Lower lobe of right lung (tissue), 2 donors: Measurements from ENCODE around the gene MOGAT2. TPM values are rescaled to one million over a fixed set of nuclear protein-coding genes. Genes with fewer than 3 reads are reported as not detected.

Source experiments
- ATAC-seq, 2 donors: fragments of 200-7000 bp; cut with Tn5 transposase; one replicate each; pipeline ENCODE4 v1.9.1; 2020 to 2022; ENCODE audit warnings: mild to moderate bottlenecking in 2 of 2, moderate library complexity in 2 of 2
- DNase-seq: peaks from one replicate; pipeline ENCODE4 v3.0.0-alpha.2; 2020
- H3K27ac ChIP-seq: fragments of 200-600 bp; one replicate; pipeline ENCODE4 v1.8.0; 2022
- H3K27me3 ChIP-seq: fragments of 200-600 bp; one replicate; pipeline ENCODE4 v1.8.0; 2022; ENCODE audit warnings: low read depth
- H3K36me3 ChIP-seq: fragments of 200-600 bp; one replicate; pipeline ENCODE4 v1.8.0; 2022; ENCODE audit warnings: mild to moderate bottlenecking
- H3K4me1 ChIP-seq: fragments of 200-600 bp; one replicate; pipeline ENCODE4 v1.8.0; 2022
- H3K4me3 ChIP-seq: fragments of 200-600 bp; one replicate; pipeline ENCODE4 v1.8.0; 2022; ENCODE audit warnings: mild to moderate bottlenecking
- H3K9me3 ChIP-seq: fragments of 200-600 bp; one replicate; pipeline ENCODE4 v1.8.0; 2022
- intact Hi-C: fragments of 100-400 bp; cut with DNase I; formaldehyde crosslinking; loops from one replicate; pipeline ENCODE4 v1.11.0; 2022
- total RNA-seq: library from RNA; stranded (reverse); fragmentation: NEBNext Ultra II Directional; extraction: Animal tissue kit (Norgen Biotek cat#: 25700); gene quantifications from one replicate; pipeline ENCODE4 v1.2.1, GENCODE V29; 2021
- TF ChIP-seq, protein P1 (sequence below): fragments of 200-600 bp; IDR thresholded peaks from one replicate; pipeline ENCODE4 v1.8.0; 2022; ENCODE audit warnings: antibody characterized with exemption, mild to moderate bottlenecking
- donor health status: DM: no; HTN: yes; CAD: no; lungs with severe emphysema.

The MOGAT2 gene
- total RNA-seq, 1 donor from 2014 or later: not detected

DNA sequence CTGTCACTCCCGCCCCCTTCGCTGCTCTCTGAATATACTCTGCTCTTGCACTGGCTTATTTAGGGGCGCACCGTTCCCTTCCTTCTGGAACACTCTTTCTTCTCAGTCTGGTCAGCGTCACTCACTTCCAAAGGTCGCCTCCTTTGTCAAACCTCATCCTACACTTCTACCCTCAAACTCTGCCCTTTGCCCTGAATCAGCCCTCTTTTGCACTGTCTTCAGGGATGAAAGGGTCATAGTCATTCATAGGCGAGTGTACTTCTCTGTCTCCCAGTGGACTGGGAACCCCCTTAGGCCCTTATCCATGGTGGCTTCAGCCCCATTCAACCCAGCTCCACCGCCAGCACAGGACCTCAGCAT, 15.4 kb downstream of the MOGAT2 start:
- H3K27me3 ChIP-seq: no peaks in the 10 kb centered on the region
- ATAC-seq (peak in 1 of 2 donors; percentile 7), DNase-seq (no peak)
- H3K4me1 ChIP-seq: peaks cover 8% of the 10 kb centered on the region
- no peak overlapping the region for H3K4me3 ChIP-seq
- intact Hi-C loops: no loop called here
- TF ChIP-seq, protein P1, sequence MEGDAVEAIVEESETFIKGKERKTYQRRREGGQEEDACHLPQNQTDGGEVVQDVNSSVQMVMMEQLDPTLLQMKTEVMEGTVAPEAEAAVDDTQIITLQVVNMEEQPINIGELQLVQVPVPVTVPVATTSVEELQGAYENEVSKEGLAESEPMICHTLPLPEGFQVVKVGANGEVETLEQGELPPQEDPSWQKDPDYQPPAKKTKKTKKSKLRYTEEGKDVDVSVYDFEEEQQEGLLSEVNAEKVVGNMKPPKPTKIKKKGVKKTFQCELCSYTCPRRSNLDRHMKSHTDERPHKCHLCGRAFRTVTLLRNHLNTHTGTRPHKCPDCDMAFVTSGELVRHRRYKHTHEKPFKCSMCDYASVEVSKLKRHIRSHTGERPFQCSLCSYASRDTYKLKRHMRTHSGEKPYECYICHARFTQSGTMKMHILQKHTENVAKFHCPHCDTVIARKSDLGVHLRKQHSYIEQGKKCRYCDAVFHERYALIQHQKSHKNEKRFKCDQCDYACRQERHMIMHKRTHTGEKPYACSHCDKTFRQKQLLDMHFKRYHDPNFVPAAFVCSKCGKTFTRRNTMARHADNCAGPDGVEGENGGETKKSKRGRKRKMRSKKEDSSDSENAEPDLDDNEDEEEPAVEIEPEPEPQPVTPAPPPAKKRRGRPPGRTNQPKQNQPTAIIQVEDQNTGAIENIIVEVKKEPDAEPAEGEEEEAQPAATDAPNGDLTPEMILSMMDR: no peak
- no peaks in the 10 kb centered on the region for H3K9me3 ChIP-seq
- H3K27ac ChIP-seq: no peak overlapping the region
- no peaks in the 10 kb centered on the region for H3K36me3 ChIP-seq

DNA sequence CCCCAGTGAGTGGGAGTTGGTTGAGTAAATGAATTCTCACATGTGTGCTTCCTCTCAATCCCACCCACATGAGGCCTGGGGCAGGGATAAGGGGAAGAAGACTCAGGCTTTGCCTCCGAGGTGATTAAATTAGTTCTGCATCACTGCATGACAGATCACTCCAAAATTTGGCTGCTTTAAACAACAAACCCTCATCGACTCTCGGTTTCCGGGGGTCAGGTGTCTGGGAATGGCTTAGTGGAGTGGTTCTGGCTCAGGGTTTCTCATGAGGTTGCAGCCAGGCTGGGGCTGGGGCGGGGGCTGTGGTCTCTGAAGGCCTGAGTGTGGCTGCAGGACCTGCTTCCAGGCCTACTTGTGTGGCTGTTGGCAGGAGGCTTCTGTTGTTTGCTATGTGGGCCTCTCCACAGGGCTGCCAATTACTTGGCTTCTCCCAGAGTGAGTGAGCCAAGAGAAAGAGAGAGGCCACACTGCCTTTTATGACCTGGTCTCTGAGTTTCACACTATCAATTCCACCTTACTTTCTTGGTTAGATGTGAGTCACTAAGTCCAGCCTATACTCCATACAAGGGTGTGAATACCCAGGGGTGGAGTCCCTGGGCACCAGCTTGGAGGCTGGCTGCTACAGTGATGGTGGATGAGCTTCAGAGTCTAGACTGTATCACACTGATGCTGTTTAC, 15.9 kb downstream of the MOGAT2 start:
- intact Hi-C loops: no loop called here
- TF ChIP-seq, protein P1: no peak
- H3K4me1 ChIP-seq: peaks cover 8% of the 10 kb centered on the region
- no peaks in the 10 kb centered on the region for H3K27me3 ChIP-seq
- H3K36me3 ChIP-seq: no peaks in the 10 kb centered on the region
- ATAC-seq (peak; percentile 72 to 73), DNase-seq (peak; percentile 67)
- no peak overlapping the region for H3K27ac ChIP-seq
- H3K9me3 ChIP-seq: no peaks in the 10 kb centered on the region
- H3K4me3 ChIP-seq: no peak overlapping the region

GRCh38 chr11:75734491-75735180, 17.0 kb downstream of the MOGAT2 start:
- H3K9me3 ChIP-seq: no peaks in the 10 kb centered on the region
- TF ChIP-seq, protein P1: no peak
- intact Hi-C loops: no loop called here
- no peaks in the 10 kb centered on the region for H3K27me3 ChIP-seq
- peaks cover 8% of the 10 kb centered on the region for H3K4me1 ChIP-seq
- DNase-seq (no peak), ATAC-seq (no peak)
- H3K36me3 ChIP-seq: no peaks in the 10 kb centered on the region
- no peak overlapping the region for H3K27ac ChIP-seq
- H3K4me3 ChIP-seq: no peak overlapping the region

DNA sequence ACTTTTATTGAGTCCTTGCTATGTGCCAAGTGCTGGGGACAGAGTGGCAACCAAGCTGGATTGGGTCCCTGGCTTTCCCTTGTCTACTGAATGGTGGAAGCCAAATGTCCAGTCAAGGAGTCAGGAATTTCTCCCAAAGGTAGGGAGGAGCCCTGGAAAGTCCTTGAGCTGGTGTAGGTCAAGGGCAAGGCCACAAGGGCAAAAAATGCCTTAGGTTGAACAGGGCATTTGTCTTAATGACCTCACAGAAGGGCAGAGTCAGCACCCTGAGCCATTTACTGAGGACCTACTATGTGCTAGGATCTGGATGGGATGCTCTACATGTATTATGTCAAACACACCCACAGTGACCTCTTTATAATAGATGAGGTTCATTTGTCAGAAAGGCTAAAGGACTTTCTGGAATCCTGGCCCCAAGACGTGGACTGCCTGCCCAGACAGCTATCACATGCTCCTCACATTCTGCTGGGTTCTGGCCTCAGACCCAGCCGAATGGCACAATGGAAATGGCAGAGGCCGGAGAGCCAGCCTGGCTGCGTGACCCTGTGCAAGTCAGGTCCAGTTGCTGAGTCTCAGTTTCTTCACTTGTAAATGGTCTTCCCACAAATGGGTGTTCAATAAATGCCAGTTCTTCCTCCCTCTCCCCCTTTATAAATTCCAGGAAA, 17.7 kb downstream of the MOGAT2 start:
- intact Hi-C loops: no loop called here
- Histone ChIP-seq H3K4me1 (peaks cover 8% of the 10 kb centered on the region), H3K4me3 (no peak overlapping the region), H3K9me3 (no peaks in the 10 kb centered on the region), H3K36me3 (no peaks in the 10 kb centered on the region), H3K27me3 (no peaks in the 10 kb centered on the region), H3K27ac (no peak overlapping the region)
- ATAC-seq (no peak), DNase-seq (no peak)
- TF ChIP-seq, protein P1: no peak

DNA sequence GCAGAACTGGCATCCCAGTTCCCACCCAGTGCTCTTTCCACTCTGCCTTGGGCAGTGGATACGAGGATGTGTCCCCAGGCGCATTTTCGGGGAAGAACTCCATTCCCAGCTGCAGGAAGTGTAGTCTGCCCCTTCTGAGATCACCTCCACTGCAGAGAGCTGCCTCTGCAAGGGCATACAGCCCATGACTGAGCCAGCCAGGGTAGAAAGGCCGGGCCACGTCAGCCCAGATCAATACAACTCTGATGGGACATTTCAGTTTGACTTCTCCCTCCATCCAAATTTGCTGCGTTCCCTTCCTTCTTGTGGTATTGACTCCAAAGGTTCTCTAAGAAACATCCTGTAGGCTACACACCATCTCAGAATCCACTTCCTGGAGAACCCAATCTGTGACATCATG, 19.7 kb downstream of the MOGAT2 start:
- H3K27ac ChIP-seq: no peak overlapping the region
- peaks cover 8% of the 10 kb centered on the region for H3K4me1 ChIP-seq
- TF ChIP-seq, protein P1: no peak
- no peaks in the 10 kb centered on the region for H3K36me3 ChIP-seq
- H3K27me3 ChIP-seq: no peaks in the 10 kb centered on the region
- no peaks in the 10 kb centered on the region for H3K9me3 ChIP-seq
- DNase-seq (no peak), ATAC-seq (no peak)
- intact Hi-C loops: no loop called here
- H3K4me3 ChIP-seq: no peak overlapping the region
